Measurements from ENCODE around the gene DECR2. TPM values are rescaled to one million over a fixed set of nuclear protein-coding genes. Genes with fewer than 3 reads are reported as not detected.

The DECR2 gene, protein sequence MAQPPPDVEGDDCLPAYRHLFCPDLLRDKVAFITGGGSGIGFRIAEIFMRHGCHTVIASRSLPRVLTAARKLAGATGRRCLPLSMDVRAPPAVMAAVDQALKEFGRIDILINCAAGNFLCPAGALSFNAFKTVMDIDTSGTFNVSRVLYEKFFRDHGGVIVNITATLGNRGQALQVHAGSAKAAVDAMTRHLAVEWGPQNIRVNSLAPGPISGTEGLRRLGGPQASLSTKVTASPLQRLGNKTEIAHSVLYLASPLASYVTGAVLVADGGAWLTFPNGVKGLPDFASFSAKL
- total RNA-seq = 10 to 100 TPM; 17.0 to 23.3 (median 18.8) TPM

DNA sequence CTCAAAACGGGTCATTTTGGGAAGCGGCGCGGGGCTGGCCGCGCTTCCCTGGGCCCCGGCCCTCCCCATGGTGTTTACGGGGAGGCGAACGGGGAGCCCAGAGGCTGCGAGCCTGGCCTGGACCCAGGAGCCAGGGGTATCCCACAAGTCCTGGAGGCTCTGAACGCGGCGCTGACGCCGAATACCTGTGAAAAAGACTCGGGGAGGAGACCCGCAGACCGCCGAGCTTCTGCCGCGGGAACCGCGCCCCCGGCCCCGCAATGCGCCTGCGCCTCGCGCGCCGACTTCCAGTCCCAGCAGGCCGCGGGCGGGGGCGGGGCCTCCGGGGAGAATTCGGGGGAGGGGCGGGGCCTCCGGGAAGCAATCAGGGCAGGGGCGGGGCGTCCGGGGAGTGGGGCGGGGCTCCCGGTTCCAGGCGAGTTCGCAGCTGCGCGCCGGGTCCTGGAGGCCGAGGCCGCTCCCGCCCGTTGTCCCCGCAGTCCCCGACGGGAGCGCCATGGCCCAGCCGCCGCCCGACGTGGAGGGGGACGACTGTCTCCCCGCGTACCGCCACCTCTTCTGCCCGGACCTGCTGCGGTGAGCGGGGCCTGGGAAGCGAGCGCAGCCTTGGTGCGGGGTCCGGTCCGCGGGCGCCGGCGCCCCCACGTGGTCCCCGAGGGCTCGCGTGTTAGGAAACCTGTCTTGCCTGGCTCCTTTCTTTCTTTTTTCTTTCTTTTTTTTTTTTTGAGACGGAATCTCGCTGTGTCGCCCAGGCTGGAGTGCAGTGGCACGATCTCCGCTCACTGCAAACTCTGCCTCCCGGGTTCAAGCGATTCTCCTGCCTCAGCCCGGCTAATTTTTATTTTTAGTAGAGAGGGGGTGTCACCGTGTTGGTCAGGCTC lies at the start of gene DECR2:
Gene DECR2, plus strand, starts transcription at position 418 of the 881 bp plus-strand sequence. Its CDS starts 79 bp downstream, at position 497.
- intact Hi-C loops (cut with DNase I; ENCODE audit: low total_unique reads) (loop anchor here (1.0 to 5.0 kb wide), 4 partner anchors 19 to 76 kb away; partner anchors contain the start of gene AXIN1), in situ Hi-C loops (cut with MboI; ENCODE audit: low sequenced_read_pairs in 4 of 4) (no loop called here)
- TF ChIP-seq, protein P1, sequence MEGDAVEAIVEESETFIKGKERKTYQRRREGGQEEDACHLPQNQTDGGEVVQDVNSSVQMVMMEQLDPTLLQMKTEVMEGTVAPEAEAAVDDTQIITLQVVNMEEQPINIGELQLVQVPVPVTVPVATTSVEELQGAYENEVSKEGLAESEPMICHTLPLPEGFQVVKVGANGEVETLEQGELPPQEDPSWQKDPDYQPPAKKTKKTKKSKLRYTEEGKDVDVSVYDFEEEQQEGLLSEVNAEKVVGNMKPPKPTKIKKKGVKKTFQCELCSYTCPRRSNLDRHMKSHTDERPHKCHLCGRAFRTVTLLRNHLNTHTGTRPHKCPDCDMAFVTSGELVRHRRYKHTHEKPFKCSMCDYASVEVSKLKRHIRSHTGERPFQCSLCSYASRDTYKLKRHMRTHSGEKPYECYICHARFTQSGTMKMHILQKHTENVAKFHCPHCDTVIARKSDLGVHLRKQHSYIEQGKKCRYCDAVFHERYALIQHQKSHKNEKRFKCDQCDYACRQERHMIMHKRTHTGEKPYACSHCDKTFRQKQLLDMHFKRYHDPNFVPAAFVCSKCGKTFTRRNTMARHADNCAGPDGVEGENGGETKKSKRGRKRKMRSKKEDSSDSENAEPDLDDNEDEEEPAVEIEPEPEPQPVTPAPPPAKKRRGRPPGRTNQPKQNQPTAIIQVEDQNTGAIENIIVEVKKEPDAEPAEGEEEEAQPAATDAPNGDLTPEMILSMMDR (IDR thresholded peaks at IDR 0.05 in 4 of 5, conservative IDR thresholded peaks at IDR 0.05 in 1 of 5) = peak in 4 of 5 experiments; percentile 45 to 55 (median 50)
- peak; percentile 89 to 93 for TF ChIP-seq POLR2A (IDR thresholded peaks at IDR 0.05)
- ATAC-seq = peak; percentile 83 to 84
- H3K4me3 ChIP-seq = peak within 1 kb of the TSS; percentile 85 to 98 (median 91)
- H3K4me1 ChIP-seq = peaks cover 16 to 18% of the 10 kb centered on the region in 2 donors
- H3K36me3 ChIP-seq = no peaks in the 10 kb centered on the region
- peak within 1 kb of the TSS; percentile 88 to 98 (median 96) for H3K27ac ChIP-seq
- H3K9me3 ChIP-seq = no peaks in the 10 kb centered on the region
- no peaks in the 10 kb centered on the region for H3K27me3 ChIP-seq
- peak; percentile 93 for DNase-seq

DNA sequence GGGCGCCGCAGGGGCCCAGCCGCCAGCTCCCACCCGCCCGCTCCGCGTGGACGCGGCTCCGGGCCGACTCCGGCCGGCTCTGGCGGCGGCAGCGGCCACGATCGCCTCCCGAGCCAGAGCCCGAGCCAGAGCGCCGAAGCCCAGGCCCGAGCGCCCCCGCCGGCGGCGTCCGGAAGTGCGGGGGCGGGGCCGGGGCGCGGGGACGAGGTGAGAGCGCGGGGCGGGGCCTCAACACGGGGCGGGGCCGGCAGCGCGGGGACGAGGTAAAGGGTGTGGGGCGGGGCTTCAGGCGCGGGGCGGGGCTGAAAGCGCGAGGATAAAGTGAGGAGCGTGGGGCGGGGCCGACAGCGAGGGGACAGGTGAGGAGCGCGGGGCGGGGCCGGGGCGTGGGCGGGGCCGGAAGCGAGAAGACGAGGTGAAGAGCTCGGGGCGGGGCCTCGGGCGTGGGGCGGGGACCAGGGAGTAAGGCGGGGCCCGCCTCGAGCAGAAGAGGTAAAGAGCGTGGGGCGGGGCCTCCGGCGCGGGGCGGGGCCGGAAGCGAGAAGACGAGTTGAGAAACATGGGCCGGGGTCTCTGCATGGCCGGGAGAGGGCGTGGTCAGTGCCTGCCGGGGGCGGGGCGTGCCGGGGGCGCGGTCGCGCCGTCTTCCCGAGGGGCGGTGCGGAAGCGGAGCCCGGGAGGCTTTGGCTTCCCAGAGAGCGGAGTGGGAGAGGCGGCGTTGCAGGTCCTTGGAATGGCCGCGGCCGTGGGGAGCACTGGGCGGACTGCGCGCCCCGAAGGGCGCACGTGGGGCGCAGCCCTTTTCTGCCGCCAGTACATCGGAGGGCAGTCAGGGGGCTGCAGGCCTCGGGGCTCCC lies 48.9 kb upstream of the DECR2 start, which contains the start of gene AXIN1:
Gene AXIN1, minus strand, starts transcription at position 177 of the 857 bp plus-strand sequence. CDS start 5,698 bp downstream, outside the sequence.
- Histone ChIP-seq H3K9me3 (no peaks in the 10 kb centered on the region), H3K27me3 (no peaks in the 10 kb centered on the region), H3K4me1 (peaks cover 7 to 15% of the 10 kb centered on the region in 2 donors), H3K36me3 (no peaks in the 10 kb centered on the region), H3K4me3 (peak within 1 kb of the TSS; percentile 54 to 75 (median 66)), H3K27ac (peak within 1 kb of the TSS; percentile 58 to 79 (median 74))
- ATAC-seq (peak; percentile 84 to 86), DNase-seq (peak; percentile 99 to 100)
- in situ Hi-C loops (cut with MboI; ENCODE audit: low sequenced_read_pairs in 4 of 4) (no loop called here), intact Hi-C loops (cut with DNase I; ENCODE audit: low total_unique reads) (loop anchor here (1.0 to 5.0 kb wide), 4 partner anchors 18 to 245 kb away; partner anchors contain the start of genes DECR2, FAM234A and MRPL28)
- peak; percentile 41 to 43 for TF ChIP-seq POLR2A (IDR thresholded peaks at IDR 0.05)
- TF ChIP-seq, protein P1 (IDR thresholded peaks at IDR 0.05 in 4 of 5, conservative IDR thresholded peaks at IDR 0.05 in 1 of 5) = peak in 4 of 5 experiments; percentile 49 to 83 (median 64)

DNA sequence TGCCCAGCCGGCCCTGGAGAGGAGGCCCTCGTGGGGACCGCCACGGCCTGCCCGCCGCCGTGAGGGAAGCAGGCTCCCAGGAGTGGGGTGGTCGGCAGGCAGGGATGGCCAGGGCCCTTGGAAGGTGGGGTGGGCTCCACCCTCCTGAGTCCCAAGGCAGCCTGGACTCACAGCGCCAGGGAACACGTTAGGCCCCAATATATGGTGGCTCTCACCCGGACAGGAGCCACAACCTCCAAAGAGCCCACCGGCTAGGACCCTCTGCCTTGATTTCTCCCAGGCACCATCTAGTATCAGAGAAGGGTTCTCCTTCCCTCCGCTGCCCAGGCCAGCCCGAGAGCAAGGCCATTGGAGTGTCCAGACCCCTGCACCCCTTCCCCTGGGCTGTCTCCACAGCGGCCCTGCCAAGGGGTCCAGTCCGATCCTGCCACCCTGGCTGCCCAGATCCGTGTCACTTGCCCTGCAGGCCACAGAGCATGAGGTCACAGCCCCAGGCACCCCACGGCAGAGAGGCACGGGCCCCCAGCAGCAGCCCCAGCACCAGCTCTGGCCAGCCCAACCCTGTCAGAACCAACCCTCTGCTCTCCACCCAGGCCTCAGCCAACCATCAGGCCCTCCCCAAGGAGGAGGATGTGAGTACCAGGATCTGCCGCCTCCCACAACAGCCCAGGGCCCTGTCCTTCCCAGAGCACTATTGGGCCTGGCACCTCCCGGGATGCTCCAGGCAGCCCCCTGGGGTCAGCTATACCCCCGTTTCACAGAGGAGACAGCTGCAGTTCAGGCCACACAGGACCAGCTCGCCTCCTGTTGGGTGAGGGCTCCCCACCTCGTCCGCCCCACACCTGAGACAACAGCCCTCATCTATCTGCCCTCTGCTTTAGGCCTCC lies 48.0 kb upstream of the DECR2 start:
- no peak for TF ChIP-seq POLR2A (IDR thresholded peaks at IDR 0.05)
- TF ChIP-seq, protein P1 (IDR thresholded peaks at IDR 0.05 in 4 of 5, conservative IDR thresholded peaks at IDR 0.05 in 1 of 5) = no peak
- H3K4me1 ChIP-seq = peaks cover 7 to 15% of the 10 kb centered on the region in 2 donors
- ATAC-seq (peak; percentile 3 to 4), DNase-seq (no peak)
- H3K4me3 ChIP-seq = peak overlapping the region; percentile 47 to 57 (median 52)
- in situ Hi-C loops (cut with MboI; ENCODE audit: low sequenced_read_pairs in 4 of 4) (no loop called here), intact Hi-C loops (cut with DNase I; ENCODE audit: low total_unique reads) (loop anchor here (2.0 to 5.0 kb wide), 2 partner anchors 119 to 246 kb away; partner anchors contain the start of gene FAM234A)
- peak overlapping the region; percentile 58 to 79 (median 74) for H3K27ac ChIP-seq
- no peaks in the 10 kb centered on the region for H3K36me3 ChIP-seq
- no peaks in the 10 kb centered on the region for H3K9me3 ChIP-seq
- H3K27me3 ChIP-seq = no peaks in the 10 kb centered on the region

All from gastrocnemius medialis (tissue), 4 donors.